Esophagus squamous epithelium (tissue), 5 donors: ENCODE measurements around the gene PIAS4. TPM values are rescaled to one million over a fixed set of nuclear protein-coding genes. Genes with fewer than 3 reads are reported as not detected.

ENCODE experiments used
- DNase-seq: peaks from one replicate; lab custom pipeline; 2025; lab: John Stamatoyannopoulos, UW
- H3K27ac ChIP-seq, 4 donors: fragments of 200-600 bp; sonication (generic); one replicate each; pipeline ENCODE4 v1.5.1; 2016 to 2019; ENCODE audit warnings: mild to moderate bottlenecking in 1 of 4
- H3K27me3 ChIP-seq, 4 donors: fragments of 200-600 bp; sonication (generic); 1 replicate in 3 of 4; 2 replicates in 1 of 4; pipeline versions ENCODE4 v1.5.1 to v1.6.0; 2017 to 2021; ENCODE audit warnings: antibody characterized with exemption in 1 of 4
- H3K36me3 ChIP-seq, 3 donors: fragments of 200-600 bp; sonication (generic); one replicate each; pipeline ENCODE4 v1.5.1; 2016 to 2019
- H3K4me1 ChIP-seq, 3 donors: fragments of 200-600 bp; sonication (generic); one replicate each; pipeline ENCODE4 v1.5.1; 2017 to 2019
- H3K4me3 ChIP-seq, 4 donors: fragments of 200-600 bp; sonication (generic); 1 replicate in 3 of 4; 2 replicates in 1 of 4; pipeline ENCODE4 v1.5.1; 2016 to 2019; ENCODE audit warnings: mild to moderate bottlenecking in 2 of 4, moderate library complexity in 1 of 4
- H3K9me3 ChIP-seq, 3 donors: fragments of 200-600 bp; sonication (generic); one replicate each; pipeline ENCODE4 v1.5.1; 2016 to 2019
- CTCF ChIP-seq, 6 experiments: fragments of 450-650 bp in 4 of 6; fragments of 200-600 bp in 2 of 6; sonication (generic) in 2 of 6; IDR thresholded peaks; one replicate each; pipeline ENCODE4 v1.5.1; 2016 to 2019; ENCODE audit warnings: antibody characterized with exemption in 6 of 6, mild to moderate bottlenecking in 4 of 6, moderate library complexity in 4 of 6
- POLR2A ChIP-seq, 4 donors: fragments of 450-650 bp; IDR thresholded peaks; one replicate each; pipeline ENCODE4 v1.6.1; 2017; ENCODE audit warnings: antibody characterized with exemption in 4 of 4, mild to moderate bottlenecking in 4 of 4, moderate library complexity in 3 of 4
- WGBS, 2 donors: methylation state at CpG; one replicate each; pipeline ENCODE4 v1.1.5; 2018; 5-methylcytosine and 5-hydroxymethylcytosine counted together
- intact Hi-C: fragments of 100-400 bp; cut with DNase I; formaldehyde crosslinking; loops from one replicate; pipeline ENCODE4 v1.15.0; 2022
- total RNA-seq, 4 donors: library from RNA; depleted of rRNA; stranded (reverse); fragments of >200 nt; gene quantifications; one replicate each; pipeline ENCODE4 v1.1.0, GENCODE V29; 2016
- donor health status: DM: yes; HTN: yes; CAD: no.

The PIAS4 gene
- total RNA-seq, 4 donors from 2014 or later: 11.4 to 15.1 (median 13.0) TPM

GRCh38 chr19:4031420-4031819, 23.9 kb downstream of the PIAS4 start:
- Histone ChIP-seq H3K4me3 (no peak overlapping the region), H3K36me3 (peaks cover 10 to 96% (median 27%) of the 10 kb centered on the region in 3 donors), H3K27ac (no peak overlapping the region), H3K9me3 (no peaks in the 10 kb centered on the region), H3K27me3 (no peaks in the 10 kb centered on the region), H3K4me1 (no peaks in the 10 kb centered on the region)
- no peak for DNase-seq
- 64 to 73% methylated on average over 3 to 4 of the region's 11 CpGs for WGBS, 2 donors
- TF ChIP-seq POLR2A (IDR thresholded peaks at IDR 0.05): no peak
- intact Hi-C loops: no loop called here

- Histone ChIP-seq H3K36me3 (peaks cover 18 to 96% (median 30%) of the 10 kb centered on the region in 3 donors), H3K4me1 (no peaks in the 10 kb centered on the region), H3K4me3 (no peak overlapping the region), H3K27ac (no peak overlapping the region), H3K27me3 (no peaks in the 10 kb centered on the region), H3K9me3 (no peaks in the 10 kb centered on the region)
- WGBS, 2 donors: 72% methylated on average over 13 of the region's 16 CpGs; no CpG with 5 or more reads in 1 of the 2 donors
- no peak for TF ChIP-seq CTCF (IDR thresholded peaks at IDR 0.05)
- no peak for TF ChIP-seq POLR2A (IDR thresholded peaks at IDR 0.05)
- intact Hi-C loops: no loop called here
- no peak for DNase-seq
Measured at GRCh38 chr19:4032436-4032835, 24.9 kb downstream of the PIAS4 start.

GRCh38 chr19:4033028-4033956, 25.8 kb downstream of the PIAS4 start:
- no peak for DNase-seq
- WGBS, 2 donors: 84 to 96% methylated on average over 14 to 16 of the region's 63 CpGs
- no peak overlapping the region for H3K27ac ChIP-seq
- peaks cover 19 to 96% (median 28%) of the 10 kb centered on the region in 3 donors for H3K36me3 ChIP-seq
- intact Hi-C loops: no loop called here
- no peaks in the 10 kb centered on the region for H3K9me3 ChIP-seq
- no peaks in the 10 kb centered on the region for H3K4me1 ChIP-seq
- no peaks in the 10 kb centered on the region for H3K27me3 ChIP-seq
- TF ChIP-seq POLR2A (IDR thresholded peaks at IDR 0.05) (no peak), CTCF (IDR thresholded peaks at IDR 0.05) (no peak)
- no peak overlapping the region for H3K4me3 ChIP-seq

- intact Hi-C loops: no loop called here
- H3K4me1 ChIP-seq: no peaks in the 10 kb centered on the region
- no peaks in the 10 kb centered on the region for H3K9me3 ChIP-seq
- TF ChIP-seq CTCF (IDR thresholded peaks at IDR 0.05) (no peak), POLR2A (IDR thresholded peaks at IDR 0.05) (no peak)
- 69% methylated on average over 6 of the region's 34 CpGs; no CpG with 5 or more reads in 1 of the 2 donors for WGBS, 2 donors
- no peak overlapping the region for H3K27ac ChIP-seq
- DNase-seq: no peak
- no peaks in the 10 kb centered on the region for H3K27me3 ChIP-seq
- H3K36me3 ChIP-seq: peaks cover 10 to 93% (median 18%) of the 10 kb centered on the region in 3 donors
- H3K4me3 ChIP-seq: no peak overlapping the region
Measured at GRCh38 chr19:4034048-4035017, 26.8 kb downstream of the PIAS4 start.

DNA sequence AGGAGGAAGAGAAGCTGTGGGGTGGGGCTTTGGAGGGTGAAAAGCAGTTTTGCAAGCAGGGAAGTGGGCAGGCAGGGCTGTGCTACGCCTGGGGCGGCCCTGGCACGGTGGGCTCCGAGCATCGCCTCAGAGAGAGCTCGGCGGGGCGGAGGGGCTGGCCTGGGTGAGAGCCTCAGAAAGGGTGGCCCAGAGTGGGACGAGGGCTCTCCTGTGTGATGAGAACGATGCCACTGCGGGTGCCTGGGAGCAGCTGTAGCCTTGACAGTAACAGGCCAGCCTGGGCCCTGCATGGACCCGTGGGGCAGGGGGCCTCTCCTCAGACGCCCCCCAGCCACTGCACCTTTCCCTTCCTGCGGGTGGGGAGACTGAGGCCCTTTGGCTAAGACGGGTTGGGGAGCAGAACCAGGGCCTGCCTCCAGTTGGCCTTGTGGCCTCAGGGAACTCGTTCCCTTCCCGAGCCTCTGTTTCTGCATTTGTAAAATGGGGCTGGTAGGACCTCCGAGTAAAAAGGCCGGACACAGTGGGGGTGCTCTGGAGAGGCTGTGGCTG, 27.6 kb downstream of the PIAS4 start:
- Histone ChIP-seq H3K27ac (no peak overlapping the region), H3K9me3 (no peaks in the 10 kb centered on the region), H3K36me3 (peaks cover 9 to 85% (median 16%) of the 10 kb centered on the region in 3 donors), H3K4me3 (no peak overlapping the region), H3K4me1 (no peaks in the 10 kb centered on the region), H3K27me3 (no peaks in the 10 kb centered on the region)
- 56 to 85% methylated on average over 9 to 11 of the region's 19 CpGs for WGBS, 2 donors
- DNase-seq: no peak
- TF ChIP-seq POLR2A (IDR thresholded peaks at IDR 0.05) (no peak), CTCF (IDR thresholded peaks at IDR 0.05) (no peak)
- intact Hi-C loops: no loop called here
